SK-N-SH treated with all-trans-retinoic acid at 6 μM for 48 hours (cell line): ENCODE data around the gene DNAH14.

Experiments
- ATAC-seq: fragments of 200-7000 bp; cut with Tn5 transposase; 3 replicates; pipeline ENCODE4 v1.9.1; 2020; ENCODE audit warnings: mild to moderate bottlenecking, moderate library complexity
- ARNTL ChIP-seq: fragments of 450-650 bp; formaldehyde crosslinking; IDR thresholded peaks from 2 replicates; pipeline ENCODE4 v1.5.0; 2020; ENCODE audit warnings: low read depth, mild to moderate bottlenecking, moderate library complexity, borderline replicate concordance
- BACH2 ChIP-seq: fragments of 250-450 bp; sonication (Bioruptor Pico); IDR thresholded peaks from 2 replicates; pipeline ENCODE4 v1.9.0; 2021; ENCODE audit warnings: mild to moderate bottlenecking, borderline replicate concordance
- CSDC2 ChIP-seq: fragments of 250-450 bp; sonication (Bioruptor Pico); IDR thresholded peaks from 2 replicates; pipeline ENCODE4 v1.5.0; 2020; ENCODE audit warnings: mild to moderate bottlenecking, moderate library complexity
- CSRNP3 ChIP-seq: fragments of 250-450 bp; sonication (Bioruptor Pico); IDR thresholded peaks from 2 replicates; pipeline ENCODE4 v1.5.1; 2021; ENCODE audit warnings: mild to moderate bottlenecking, moderate library complexity
- ESRRG ChIP-seq: fragments of 250-450 bp; sonication (Bioruptor Pico); IDR thresholded peaks from 2 replicates; pipeline ENCODE4 v1.6.1; 2021; ENCODE audit warnings: mild to moderate bottlenecking
- GLIS3 ChIP-seq: fragments of 250-450 bp; sonication (Bioruptor Pico); IDR thresholded peaks from 2 replicates; pipeline ENCODE4 v1.5.0; 2020; ENCODE audit warnings: mild to moderate bottlenecking, moderate library complexity
- ISL1 ChIP-seq: fragments of 250-450 bp; sonication (Bioruptor Pico); IDR thresholded peaks from 2 replicates; pipeline ENCODE4 v2.1.2; 2022; ENCODE audit warnings: mild to moderate bottlenecking, moderate library complexity
- OSR1 ChIP-seq: fragments of 250-450 bp; sonication (Bioruptor Pico); IDR thresholded peaks from 2 replicates; pipeline ENCODE4 v1.8.0; 2022; ENCODE audit warnings: moderate library complexity, mild to moderate bottlenecking, inconsistent platforms
- PPARA ChIP-seq: fragments of 250-450 bp; sonication (Bioruptor Pico); IDR thresholded peaks from 2 replicates; pipeline ENCODE4 v1.5.0; 2020; ENCODE audit warnings: mild to moderate bottlenecking, borderline replicate concordance
- RARB ChIP-seq: fragments of 250-450 bp; sonication (Bioruptor Pico); IDR thresholded peaks from 2 replicates; pipeline ENCODE4 v1.8.0; 2021; ENCODE audit warnings: mild to moderate bottlenecking, moderate library complexity
- SNAI2 ChIP-seq: fragments of 250-450 bp; sonication (Bioruptor Pico); IDR thresholded peaks from 2 replicates; pipeline ENCODE4 v1.5.0; 2020; ENCODE audit warnings: mild to moderate bottlenecking, moderate library complexity
- TCF4 ChIP-seq: fragments of 250-450 bp; sonication (Bioruptor Pico); IDR thresholded peaks from 2 replicates; pipeline ENCODE4 v1.8.0; 2021; ENCODE audit warnings: mild to moderate bottlenecking, moderate library complexity, borderline replicate concordance
- TOX ChIP-seq: fragments of 250-450 bp; sonication (Bioruptor Pico); IDR thresholded peaks from 2 replicates; pipeline ENCODE4 v1.8.0; 2021; ENCODE audit warnings: mild to moderate bottlenecking, moderate library complexity, borderline replicate concordance
- ZC3H10 ChIP-seq: fragments of 250-450 bp; sonication (Bioruptor Pico); IDR thresholded peaks from 2 replicates; pipeline ENCODE4 v1.5.1; 2021; ENCODE audit warnings: mild to moderate bottlenecking, moderate library complexity
- ZFP3 ChIP-seq: fragments of 250-450 bp; sonication (Bioruptor Pico); IDR thresholded peaks from 2 replicates; pipeline ENCODE4 v1.5.0; 2020; ENCODE audit warnings: mild to moderate bottlenecking, moderate library complexity
- ZFP30 ChIP-seq: fragments of 450-650 bp; formaldehyde crosslinking; IDR thresholded peaks from 2 replicates; pipeline ENCODE4 v1.5.0; 2022; ENCODE audit warnings: mild to moderate bottlenecking, moderate library complexity
- ZNF565 ChIP-seq: fragments of 450-650 bp; formaldehyde crosslinking; conservative IDR thresholded peaks from 2 replicates; pipeline ENCODE4 v1.5.0; 2020; ENCODE audit warnings: low read depth, mild to moderate bottlenecking, moderate library complexity
- ZNF70 ChIP-seq: fragments of 450-650 bp; formaldehyde crosslinking; IDR thresholded peaks from 2 replicates; pipeline ENCODE4 v1.5.0; 2020; ENCODE audit warnings: mild to moderate bottlenecking, moderate library complexity
- ZNF8 ChIP-seq: fragments of 450-650 bp; formaldehyde crosslinking; IDR thresholded peaks from 2 replicates; pipeline ENCODE4 v1.5.0; 2020; ENCODE audit warnings: mild to moderate bottlenecking, moderate library complexity
- TF ChIP-seq, protein P1 (sequence below): fragments of 250-450 bp; sonication (Bioruptor Pico); IDR thresholded peaks from 2 replicates; pipeline ENCODE4 v1.8.0; 2021; ENCODE audit warnings: low read depth, mild to moderate bottlenecking, moderate library complexity, borderline replicate concordance
- TF ChIP-seq, protein P2 (sequence below): fragments of 250-450 bp; sonication (Bioruptor Pico); IDR thresholded peaks from 2 replicates; pipeline ENCODE4 v1.8.0; 2020; ENCODE audit warnings: mild to moderate bottlenecking, moderate library complexity, borderline replicate concordance
- TF ChIP-seq, protein P3 (sequence below): fragments of 250-450 bp; sonication (Bioruptor Pico); IDR thresholded peaks from 2 replicates; pipeline ENCODE4 v1.5.0; 2020; ENCODE audit warnings: mild to moderate bottlenecking, moderate library complexity

The DNAH14 gene

GRCh38 chr1:225137976-225138375 lies 208.5 kb downstream of the DNAH14 start:
- ATAC-seq: no peak; the same call in 2 of the 3 replicates
- TF ChIP-seq ZNF565 (CRISPR knock-in tag) (no peak), BACH2 (CRISPR knock-in tag) (no peak), ESRRG (CRISPR knock-in tag) (no peak), CSRNP3 (CRISPR knock-in tag) (no peak), CSDC2 (CRISPR knock-in tag) (no peak), ZNF8 (CRISPR knock-in tag) (no peak), TOX (CRISPR knock-in tag) (no peak), PPARA (CRISPR knock-in tag) (no peak), TCF4 (no peak)
- TF ChIP-seq, protein P1, sequence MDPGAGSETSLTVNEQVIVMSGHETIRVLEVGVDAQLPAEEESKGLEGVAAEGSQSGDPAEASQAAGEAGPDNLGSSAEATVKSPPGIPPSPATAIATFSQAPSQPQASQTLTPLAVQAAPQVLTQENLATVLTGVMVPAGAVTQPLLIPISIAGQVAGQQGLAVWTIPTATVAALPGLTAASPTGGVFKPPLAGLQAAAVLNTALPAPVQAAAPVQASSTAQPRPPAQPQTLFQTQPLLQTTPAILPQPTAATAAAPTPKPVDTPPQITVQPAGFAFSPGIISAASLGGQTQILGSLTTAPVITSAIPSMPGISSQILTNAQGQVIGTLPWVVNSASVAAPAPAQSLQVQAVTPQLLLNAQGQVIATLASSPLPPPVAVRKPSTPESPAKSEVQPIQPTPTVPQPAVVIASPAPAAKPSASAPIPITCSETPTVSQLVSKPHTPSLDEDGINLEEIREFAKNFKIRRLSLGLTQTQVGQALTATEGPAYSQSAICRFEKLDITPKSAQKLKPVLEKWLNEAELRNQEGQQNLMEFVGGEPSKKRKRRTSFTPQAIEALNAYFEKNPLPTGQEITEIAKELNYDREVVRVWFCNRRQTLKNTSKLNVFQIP (CRISPR knock-in tag): no peak
- TF ChIP-seq, protein P2, sequence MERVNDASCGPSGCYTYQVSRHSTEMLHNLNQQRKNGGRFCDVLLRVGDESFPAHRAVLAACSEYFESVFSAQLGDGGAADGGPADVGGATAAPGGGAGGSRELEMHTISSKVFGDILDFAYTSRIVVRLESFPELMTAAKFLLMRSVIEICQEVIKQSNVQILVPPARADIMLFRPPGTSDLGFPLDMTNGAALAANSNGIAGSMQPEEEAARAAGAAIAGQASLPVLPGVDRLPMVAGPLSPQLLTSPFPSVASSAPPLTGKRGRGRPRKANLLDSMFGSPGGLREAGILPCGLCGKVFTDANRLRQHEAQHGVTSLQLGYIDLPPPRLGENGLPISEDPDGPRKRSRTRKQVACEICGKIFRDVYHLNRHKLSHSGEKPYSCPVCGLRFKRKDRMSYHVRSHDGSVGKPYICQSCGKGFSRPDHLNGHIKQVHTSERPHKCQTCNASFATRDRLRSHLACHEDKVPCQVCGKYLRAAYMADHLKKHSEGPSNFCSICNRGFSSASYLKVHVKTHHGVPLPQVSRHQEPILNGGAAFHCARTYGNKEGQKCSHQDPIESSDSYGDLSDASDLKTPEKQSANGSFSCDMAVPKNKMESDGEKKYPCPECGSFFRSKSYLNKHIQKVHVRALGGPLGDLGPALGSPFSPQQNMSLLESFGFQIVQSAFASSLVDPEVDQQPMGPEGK (CRISPR knock-in tag): no peak
- TF ChIP-seq, protein P3, sequence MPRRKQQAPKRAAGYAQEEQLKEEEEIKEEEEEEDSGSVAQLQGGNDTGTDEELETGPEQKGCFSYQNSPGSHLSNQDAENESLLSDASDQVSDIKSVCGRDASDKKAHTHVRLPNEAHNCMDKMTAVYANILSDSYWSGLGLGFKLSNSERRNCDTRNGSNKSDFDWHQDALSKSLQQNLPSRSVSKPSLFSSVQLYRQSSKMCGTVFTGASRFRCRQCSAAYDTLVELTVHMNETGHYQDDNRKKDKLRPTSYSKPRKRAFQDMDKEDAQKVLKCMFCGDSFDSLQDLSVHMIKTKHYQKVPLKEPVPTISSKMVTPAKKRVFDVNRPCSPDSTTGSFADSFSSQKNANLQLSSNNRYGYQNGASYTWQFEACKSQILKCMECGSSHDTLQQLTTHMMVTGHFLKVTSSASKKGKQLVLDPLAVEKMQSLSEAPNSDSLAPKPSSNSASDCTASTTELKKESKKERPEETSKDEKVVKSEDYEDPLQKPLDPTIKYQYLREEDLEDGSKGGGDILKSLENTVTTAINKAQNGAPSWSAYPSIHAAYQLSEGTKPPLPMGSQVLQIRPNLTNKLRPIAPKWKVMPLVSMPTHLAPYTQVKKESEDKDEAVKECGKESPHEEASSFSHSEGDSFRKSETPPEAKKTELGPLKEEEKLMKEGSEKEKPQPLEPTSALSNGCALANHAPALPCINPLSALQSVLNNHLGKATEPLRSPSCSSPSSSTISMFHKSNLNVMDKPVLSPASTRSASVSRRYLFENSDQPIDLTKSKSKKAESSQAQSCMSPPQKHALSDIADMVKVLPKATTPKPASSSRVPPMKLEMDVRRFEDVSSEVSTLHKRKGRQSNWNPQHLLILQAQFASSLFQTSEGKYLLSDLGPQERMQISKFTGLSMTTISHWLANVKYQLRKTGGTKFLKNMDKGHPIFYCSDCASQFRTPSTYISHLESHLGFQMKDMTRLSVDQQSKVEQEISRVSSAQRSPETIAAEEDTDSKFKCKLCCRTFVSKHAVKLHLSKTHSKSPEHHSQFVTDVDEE (CRISPR knock-in tag): no peak

- no peak for ATAC-seq
- TF ChIP-seq RARB (CRISPR knock-in tag) (no peak), SNAI2 (no peak), CSDC2 (CRISPR knock-in tag) (no peak), OSR1 (CRISPR knock-in tag) (no peak), CSRNP3 (CRISPR knock-in tag) (no peak), ZC3H10 (CRISPR knock-in tag) (no peak), ZNF565 (CRISPR knock-in tag) (no peak), ZFP30 (CRISPR knock-in tag) (no peak), BACH2 (CRISPR knock-in tag) (no peak), GLIS3 (CRISPR knock-in tag) (no peak), ZFP3 (CRISPR knock-in tag) (no peak), ISL1 (no peak), ZNF70 (CRISPR knock-in tag) (no peak), TOX (CRISPR knock-in tag) (no peak), ARNTL (CRISPR knock-in tag) (no peak)
- TF ChIP-seq, protein P3 (CRISPR knock-in tag): no peak
- TF ChIP-seq, protein P2 (CRISPR knock-in tag): no peak
Measured at GRCh38 chr1:225143001-225143400, 213.5 kb downstream of the DNAH14 start.
